Calu3 (cell line): ENCODE data around the gene GFRA4. TPM values are rescaled to one million over a fixed set of nuclear protein-coding genes. Genes with fewer than 3 reads are reported as not detected.

Experiments
- BruUV-seq: library from RNA; stranded (reverse); fragments of 400-500 nt; replicated peaks from 2 replicates; lab custom pipeline; 2021; lab: Mats Ljungman, UMichigan
- CTCF ChIA-PET: fragments of 300-600 bp; sonication (Branson Sonifier 250); formaldehyde crosslinking; loops from one replicate; lab custom pipeline; 2022; ENCODE audit warnings: antibody characterized with exemption; lab: Charles Lee
- DNase-seq: peaks from one replicate; pipeline ENCODE4 v3.0.0; 2022
- H3K27ac Mint-ChIP-seq: one replicate; pipeline ENCODE4 v1.8.0; 2022; ENCODE audit warnings: mixed read lengths; ENCODE audit not compliant: unreplicated experiment
- H3K27me3 Mint-ChIP-seq: one replicate; pipeline ENCODE4 v1.8.0; 2022; ENCODE audit warnings: mixed read lengths; ENCODE audit not compliant: unreplicated experiment
- H3K36me3 Mint-ChIP-seq: one replicate; pipeline ENCODE4 v1.8.0; 2022; ENCODE audit warnings: mild to moderate bottlenecking, moderate library complexity, mixed read lengths; ENCODE audit not compliant: insufficient read depth, unreplicated experiment
- H3K4me1 Mint-ChIP-seq: one replicate; pipeline ENCODE4 v1.8.0; 2022; ENCODE audit warnings: mild to moderate bottlenecking, low read depth, mixed read lengths; ENCODE audit not compliant: unreplicated experiment
- H3K4me3 Mint-ChIP-seq: one replicate; pipeline ENCODE4 v1.8.0; 2022; ENCODE audit warnings: mild to moderate bottlenecking, low read depth, moderate library complexity, mixed read lengths; ENCODE audit not compliant: unreplicated experiment
- H3K9me3 Mint-ChIP-seq: one replicate; pipeline ENCODE4 v1.8.0; 2022; ENCODE audit warnings: low read depth, mixed read lengths; ENCODE audit not compliant: unreplicated experiment
- CTCF ChIP-seq: fragments of 200-600 bp; IDR thresholded peaks from one replicate; pipeline ENCODE4 v1.8.0; 2022; ENCODE audit warnings: antibody characterized with exemption; ENCODE audit not compliant: unreplicated experiment
- intact Hi-C: fragments of 100-400 bp; cut with micrococcal nuclease; formaldehyde crosslinking; loops from one replicate; pipeline ENCODE4 v1.10.0; 2022; ENCODE audit not compliant: unreplicated experiment
- total RNA-seq: library from RNA; stranded (reverse); gene quantifications from 2 replicates; pipeline ENCODE4 v1.2.3, GENCODE V29; 2022

The GFRA4 gene
- total RNA-seq, 1 experiment from 2014 or later = not detected

DNA sequence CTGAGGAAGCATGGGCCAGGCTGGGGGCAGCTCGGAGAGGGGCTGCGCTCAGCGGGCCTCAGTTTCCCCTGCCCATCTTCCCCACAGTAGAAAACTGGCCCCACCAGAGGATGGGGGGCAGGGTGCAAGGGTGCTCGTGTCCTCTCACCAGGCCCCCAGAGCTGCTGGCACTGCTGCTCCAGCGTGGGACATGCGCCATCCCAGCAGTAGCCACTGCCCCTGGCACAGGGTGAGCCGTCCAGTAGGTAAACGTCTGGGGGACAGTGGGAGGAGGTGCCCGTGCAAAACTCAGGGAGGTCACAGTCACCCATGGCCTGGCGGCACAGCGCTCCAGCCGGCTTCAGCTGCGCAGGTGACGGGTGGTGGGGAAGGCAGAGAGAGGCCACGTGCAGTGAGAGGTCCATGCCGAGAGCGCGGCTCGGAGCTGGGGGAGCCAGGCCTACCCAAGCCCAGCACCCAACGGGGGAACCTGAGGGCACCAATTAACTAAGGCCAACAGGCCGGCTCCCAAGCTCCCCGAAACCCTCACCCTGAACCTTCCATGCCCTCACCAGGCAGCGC lies 8.9 kb upstream of the GFRA4 start:
- no peak overlapping the region for H3K4me3 Mint-ChIP-seq
- no TSS peak for BruUV-seq
- H3K27me3 Mint-ChIP-seq = peaks cover 76% of the 10 kb centered on the region
- H3K27ac Mint-ChIP-seq = no peak overlapping the region
- DNase-seq = no peak
- H3K36me3 Mint-ChIP-seq = no peaks in the 10 kb centered on the region
- no peak for TF ChIP-seq CTCF
- intact Hi-C loops = no loop called here
- H3K9me3 Mint-ChIP-seq = no peaks in the 10 kb centered on the region
- CTCF ChIA-PET = no interaction called here
- H3K4me1 Mint-ChIP-seq = no peaks in the 10 kb centered on the region

DNA sequence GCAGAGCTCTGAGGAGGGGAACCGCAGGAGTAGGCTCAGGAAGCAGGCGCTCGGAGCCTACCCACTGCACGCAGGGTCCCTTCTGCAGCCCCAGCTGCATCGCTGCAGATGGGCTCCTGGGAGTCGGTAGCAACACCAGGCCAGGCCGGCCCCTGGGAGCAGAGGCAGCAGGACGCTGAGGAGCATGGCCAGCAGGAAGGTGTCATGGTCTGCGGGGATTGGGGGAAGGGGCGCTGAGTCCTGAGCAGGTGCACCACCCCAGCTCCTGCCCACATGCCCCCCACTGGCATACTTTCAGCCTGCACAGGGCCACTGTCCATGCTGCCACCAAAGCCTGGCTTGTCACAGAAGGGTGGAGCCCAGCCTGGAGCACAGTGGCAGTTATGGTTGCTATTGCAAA lies 7.7 kb upstream of the GFRA4 start:
- Mint-ChIP-seq H3K36me3 (no peaks in the 10 kb centered on the region), H3K4me3 (no peak overlapping the region), H3K27me3 (peaks cover 64% of the 10 kb centered on the region), H3K9me3 (no peaks in the 10 kb centered on the region), H3K27ac (no peak overlapping the region), H3K4me1 (no peaks in the 10 kb centered on the region)
- no peak for TF ChIP-seq CTCF
- CTCF ChIA-PET = no interaction called here
- intact Hi-C loops = no loop called here
- BruUV-seq = no TSS peak
- no peak for DNase-seq

- Mint-ChIP-seq H3K4me3 (no peak overlapping the region), H3K27me3 (peaks cover 60% of the 10 kb centered on the region), H3K4me1 (no peaks in the 10 kb centered on the region), H3K36me3 (no peaks in the 10 kb centered on the region), H3K27ac (no peak overlapping the region), H3K9me3 (no peaks in the 10 kb centered on the region)
- CTCF ChIA-PET = no interaction called here
- DNase-seq = peak; percentile 9
- no peak for TF ChIP-seq CTCF
- no TSS peak for BruUV-seq
- intact Hi-C loops = no loop called here
These were observed 7.3 kb upstream of the GFRA4 start for GRCh38 chr20:3670511-3670910.

GRCh38 chr20:3669710-3670367 lies 6.6 kb upstream of the GFRA4 start:
- Mint-ChIP-seq H3K9me3 (no peaks in the 10 kb centered on the region), H3K4me3 (no peak overlapping the region), H3K27ac (no peak overlapping the region), H3K4me1 (no peaks in the 10 kb centered on the region), H3K27me3 (peaks cover 53% of the 10 kb centered on the region), H3K36me3 (no peaks in the 10 kb centered on the region)
- BruUV-seq = no TSS peak
- intact Hi-C loops = no loop called here
- no peak for DNase-seq
- no peak for TF ChIP-seq CTCF
- CTCF ChIA-PET = no interaction called here
